ENCODE measurements around the gene TMEM126A. TPM values are rescaled to one million over a fixed set of nuclear protein-coding genes. Genes with fewer than 3 reads are reported as not detected.

The TMEM126A gene
- total RNA-seq, 2 donors from 2014 or later, result 33.8 to 70.6 TPM

- Histone ChIP-seq H3K4me1 (peaks cover 0 to 24% of the 10 kb centered on the region in 2 donors), H3K36me3 (peaks cover under 1% of the 10 kb centered on the region), H3K9me3 (no peaks in the 10 kb centered on the region), H3K27ac (peak overlapping the region; percentile 87 to 93), H3K27me3 (no peaks in the 10 kb centered on the region), H3K4me3 (peak overlapping the region; percentile 67 to 76)
- no peak for DNase-seq (ENCODE audit: low spot score)
- TF ChIP-seq CTCF (IDR thresholded peaks at IDR 0.05), result no peak
Measured at GRCh38 chr11:85628771-85629341, 18.9 kb upstream of the TMEM126A start.

- Histone ChIP-seq H3K4me1 (peaks cover 0 to 2% of the 10 kb centered on the region in 2 donors), H3K36me3 (peaks cover 14% of the 10 kb centered on the region), H3K27ac (no peak overlapping the region), H3K27me3 (no peaks in the 10 kb centered on the region), H3K9me3 (no peaks in the 10 kb centered on the region), H3K4me3 (no peak overlapping the region)
- TF ChIP-seq CTCF (IDR thresholded peaks at IDR 0.05), result no peak
- no peak for DNase-seq (ENCODE audit: low spot score)
Measured at GRCh38 chr11:85634747-85635146, 13.0 kb upstream of the TMEM126A start.

GRCh38 chr11:85643191-85643614 is 4.6 kb upstream of the TMEM126A start:
- Histone ChIP-seq H3K4me3 (peak overlapping the region in 1 of 2 donors; percentile 1), H3K27ac (no peak overlapping the region), H3K9me3 (no peaks in the 10 kb centered on the region), H3K4me1 (peaks cover 0 to 11% of the 10 kb centered on the region in 2 donors), H3K27me3 (no peaks in the 10 kb centered on the region), H3K36me3 (no peaks in the 10 kb centered on the region)
- TF ChIP-seq CTCF (IDR thresholded peaks at IDR 0.05), result no peak
- DNase-seq (ENCODE audit: low spot score), result no peak

GRCh38 chr11:85647078-85647477 is 689 bp upstream of the TMEM126A start:
- H3K4me3 ChIP-seq, result peak overlapping the region; percentile 63 to 66
- peak overlapping the region; percentile 73 to 83 for H3K27ac ChIP-seq
- H3K27me3 ChIP-seq, result no peaks in the 10 kb centered on the region
- H3K4me1 ChIP-seq, result peaks cover 0 to 22% of the 10 kb centered on the region in 2 donors
- H3K36me3 ChIP-seq, result no peaks in the 10 kb centered on the region
- TF ChIP-seq CTCF (IDR thresholded peaks at IDR 0.05), result no peak
- H3K9me3 ChIP-seq, result no peaks in the 10 kb centered on the region
- no peak for DNase-seq (ENCODE audit: low spot score)

- H3K9me3 ChIP-seq, result no peaks in the 10 kb centered on the region
- peaks cover 16% of the 10 kb centered on the region for H3K36me3 ChIP-seq
- no peak overlapping the region for H3K27ac ChIP-seq
- no peak for TF ChIP-seq CTCF (IDR thresholded peaks at IDR 0.05)
- peaks cover 0 to 17% of the 10 kb centered on the region in 2 donors for H3K4me1 ChIP-seq
- H3K4me3 ChIP-seq, result no peak overlapping the region
- no peaks in the 10 kb centered on the region for H3K27me3 ChIP-seq
- no peak for DNase-seq (ENCODE audit: low spot score)
Measured at GRCh38 chr11:85651118-85651517, 3.4 kb downstream of the TMEM126A start.

All from right atrium auricular region (tissue), 2 donors.